Epithelial cell of proximal tubule (primary cell): Measurements from ENCODE around the gene NSMCE1. TPM values are rescaled to one million over a fixed set of nuclear protein-coding genes. Genes with fewer than 3 reads are reported as not detected.
"Not testable (repeated sequence)": the region's sequence is repeated elsewhere in the genome, so short reads cannot be mapped to it uniquely, and the experiment has no call there.

Experiments
- DNase-seq: peaks from one replicate; pipeline ENCODE4 v3.0.0-alpha.2; 2011; ENCODE audit warnings: low read depth
- H3K4me3 ChIP-seq: 2 replicates; pipeline ENCODE4 v1.5.1; 2011; ENCODE audit warnings: low read depth, mild to moderate bottlenecking, low read length
- CTCF ChIP-seq: conservative IDR thresholded peaks from 2 replicates; pipeline ENCODE4 v1.5.1; 2012; ENCODE audit warnings: low read depth, mild to moderate bottlenecking, low read length
- total RNA-seq: library from RNA; depleted of rRNA; stranded (reverse); fragments of >200 nt; gene quantifications from 2 replicates; pipeline ENCODE4 v1.2.3, GENCODE V29; 2015

The NSMCE1 gene
- total RNA-seq, 1 donor from 2014 or later, result 86.3 TPM

DNA sequence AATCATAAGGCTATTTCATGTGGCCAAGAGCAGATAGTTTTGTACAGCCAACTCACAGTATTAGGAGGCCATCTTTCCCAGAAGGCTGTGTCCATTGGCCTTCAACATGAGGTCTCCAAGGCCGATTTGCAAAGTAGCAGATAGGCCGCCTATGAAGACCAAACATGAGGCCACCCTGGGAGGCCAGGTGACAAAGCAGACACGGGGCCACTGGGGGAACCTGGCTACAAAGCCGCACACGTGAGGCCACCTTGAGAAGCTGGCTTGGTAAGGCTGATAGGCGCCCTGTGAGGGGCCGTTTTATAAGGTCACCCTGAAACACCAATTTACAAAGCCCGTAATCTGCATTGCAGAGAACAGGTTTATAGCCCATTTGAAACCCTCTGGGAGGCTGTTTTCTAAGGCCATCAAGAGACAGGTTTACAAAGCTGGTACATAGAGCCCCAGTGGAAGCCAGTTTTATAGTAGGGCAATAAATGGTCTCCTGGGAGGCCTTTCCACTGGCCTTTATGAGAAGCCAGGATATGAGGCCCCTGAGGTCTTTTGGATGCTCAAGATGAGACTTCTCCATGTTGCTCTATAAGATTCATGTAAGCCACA lies 60.4 kb downstream of the NSMCE1 start:
- TF ChIP-seq CTCF, result no peak
- H3K4me3 ChIP-seq, result no peak overlapping the region
- no peak for DNase-seq

GRCh38 chr16:27207121-27207520 lies 61.5 kb downstream of the NSMCE1 start:
- not testable (repeated sequence) for DNase-seq, H3K4me3 ChIP-seq

- no peak for DNase-seq
- H3K4me3 ChIP-seq, result no peak overlapping the region
- TF ChIP-seq CTCF, result no peak
Observed at GRCh38 chr16:27205423-27206065, 63.0 kb downstream of the NSMCE1 start.

DNA sequence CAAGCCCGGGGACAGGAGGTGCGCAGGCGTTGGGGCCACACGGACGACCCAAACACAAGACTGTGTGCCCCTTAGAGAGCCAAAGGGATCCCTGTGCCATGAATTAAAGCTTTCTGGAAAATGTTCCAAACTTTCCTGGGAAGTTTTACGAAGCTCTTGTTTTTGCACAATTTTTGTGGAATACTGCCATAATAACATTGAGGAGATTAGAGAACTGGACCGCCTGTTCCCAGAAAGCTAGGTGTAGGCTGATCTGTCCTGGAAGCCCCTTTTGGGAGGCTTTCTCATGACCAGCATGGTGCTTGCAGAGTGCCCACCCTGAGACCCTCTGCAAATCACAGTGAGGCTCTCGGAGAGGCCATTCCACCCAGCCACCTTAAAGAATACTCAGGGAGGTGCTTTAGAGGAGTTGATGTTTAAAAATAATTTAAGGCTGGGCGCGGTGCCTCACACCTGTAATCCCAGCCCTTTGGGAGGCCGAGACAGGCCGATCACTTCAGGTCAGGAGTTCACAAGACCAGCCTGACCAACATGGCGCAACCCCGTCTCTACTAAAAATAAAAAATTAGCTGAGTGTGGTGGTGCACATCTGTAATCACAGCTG lies 64.2 kb downstream of the NSMCE1 start:
- H3K4me3 ChIP-seq, result peak overlapping the region; percentile 91
- DNase-seq, result no peak
- TF ChIP-seq CTCF, result no peak

GRCh38 chr16:27203507-27204311 lies 64.9 kb downstream of the NSMCE1 start, which contains the start of gene KDM8:
KDM8 (plus strand) TSS chr16:27203526; CDS start chr16:27210124, 6,598 bp downstream.
- no peak for TF ChIP-seq CTCF
- DNase-seq, result peak; percentile 86
- H3K4me3 ChIP-seq, result peak within 1 kb of the TSS; percentile 91

DNA sequence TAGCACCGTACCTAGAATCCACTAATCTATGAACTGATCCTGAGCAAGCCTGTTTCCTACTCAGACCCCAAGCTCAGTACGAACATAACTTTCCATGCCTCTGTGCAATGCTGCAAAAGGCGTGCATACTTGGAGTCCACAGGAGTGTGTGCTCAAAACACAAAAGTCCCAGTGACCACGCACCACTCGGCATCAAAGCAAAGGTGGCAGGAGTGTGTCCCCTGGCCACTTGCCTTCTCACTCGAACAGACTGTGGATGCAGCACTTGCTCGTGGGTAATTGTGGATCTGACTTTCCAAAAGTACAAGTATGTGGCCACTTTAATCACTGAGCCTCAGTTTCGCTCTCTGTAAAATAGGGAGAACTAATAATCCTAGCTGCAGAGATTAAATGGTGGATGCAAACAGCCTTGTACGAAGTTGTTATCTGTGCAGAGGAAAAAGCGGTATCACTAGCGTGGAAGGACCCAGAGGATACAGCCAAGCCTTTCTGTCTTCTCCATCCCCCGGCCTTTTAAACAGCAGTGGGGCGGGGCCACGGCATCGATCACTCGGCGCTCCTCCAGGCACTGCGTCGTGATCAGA lies 65.6 kb downstream of the NSMCE1 start:
- TF ChIP-seq CTCF, result no peak
- peak overlapping the region; percentile 91 for H3K4me3 ChIP-seq
- DNase-seq, result no peak

- not testable (repeated sequence) for DNase-seq, H3K4me3 ChIP-seq
Observed at GRCh38 chr16:27200914-27201313, 67.7 kb downstream of the NSMCE1 start.
